OCI-LY3 (cell line): ENCODE data around the gene DCAF4.

ENCODE experiments used
- CTCF ChIP-seq: fragments of 200-600, 300-600 bp; sonication (generic); IDR thresholded peaks from 2 replicates; pipeline ENCODE4 v1.5.1; 2014; ENCODE audit warnings: antibody characterized with exemption, low read length, low read depth
- EZH2phosphoT487 ChIP-seq: fragments of 200-600 bp; shearing (Covaris generic); IDR thresholded peaks from 2 replicates; pipeline ENCODE4 v1.6.1; 2018; ENCODE audit warnings: antibody characterized with exemption, mixed run types, low read depth

- TF ChIP-seq CTCF (no peak), EZH2phosphoT487 (no peak)
Observed at GRCh38 chr14:72966038-72966437, 39.8 kb downstream of the DCAF4 start.
